Fibroblast of skin of back (primary cell): ENCODE results near the gene HADHA.
"Not testable (repeated sequence)": the region's sequence is repeated elsewhere in the genome, so short reads cannot be mapped to it uniquely, and the experiment has no call there.

Source experiments
- DNase-seq: peaks from one replicate; pipeline ENCODE4 v3.0.0-alpha.2; 2013

HADHA gene

GRCh38 chr2:26173776-26174482 lies 70.5 kb downstream of the HADHA start:
- no peak for DNase-seq

- DNase-seq: no peak
Measured at GRCh38 chr2:26172871-26173775, 71.3 kb downstream of the HADHA start, which contains the start of gene GAREM2. Gene GAREM2 (plus strand): TSS chr2:26173088. CDS start chr2:26173221, 133 bp downstream.

GRCh38 chr2:26172189-26172870 lies 72.1 kb downstream of the HADHA start:
- no peak for DNase-seq

- no peak for DNase-seq
Measured at GRCh38 chr2:26170795-26171194, 73.6 kb downstream of the HADHA start.

GRCh38 chr2:26169681-26170414 lies 74.6 kb downstream of the HADHA start:
- DNase-seq: no peak

GRCh38 chr2:26169226-26169625 lies 75.2 kb downstream of the HADHA start:
- DNase-seq: no peak

- no peak for DNase-seq
Measured at GRCh38 chr2:26168785-26169184, 75.6 kb downstream of the HADHA start.

- not testable (repeated sequence) for DNase-seq
Measured at GRCh38 chr2:26166541-26166940, 77.9 kb downstream of the HADHA start.

GRCh38 chr2:26165403-26165802 lies 79.0 kb downstream of the HADHA start:
- no peak for DNase-seq

GRCh38 chr2:26164641-26165211 lies 79.7 kb downstream of the HADHA start:
- DNase-seq: no peak

GRCh38 chr2:26164231-26164630 lies 80.2 kb downstream of the HADHA start:
- DNase-seq: no peak

- DNase-seq: no peak
Measured at GRCh38 chr2:26162963-26163362, 81.5 kb downstream of the HADHA start.

GRCh38 chr2:26161926-26162325 lies 82.5 kb downstream of the HADHA start:
- DNase-seq: no peak

GRCh38 chr2:26157580-26157979 lies 86.9 kb downstream of the HADHA start:
- no peak for DNase-seq

GRCh38 chr2:26150243-26150642 lies 94.2 kb downstream of the HADHA start:
- no peak for DNase-seq

- peak; percentile 24 for DNase-seq
Measured at GRCh38 chr2:26148501-26148900, 95.9 kb downstream of the HADHA start.

GRCh38 chr2:26144953-26145680 lies 99.3 kb downstream of the HADHA start:
- peak; percentile 59 for DNase-seq

GRCh38 chr2:26144031-26144430 lies 100.4 kb downstream of the HADHA start:
- no peak for DNase-seq

- DNase-seq: no peak
Measured at GRCh38 chr2:26141145-26141769, 103.2 kb downstream of the HADHA start.
